SJCRH30 (cell line): Measurements from ENCODE around the gene APOC3. TPM values are rescaled to one million over a fixed set of nuclear protein-coding genes. Genes with fewer than 3 reads are reported as not detected.
"Not testable (repeated sequence)": the region's sequence is repeated elsewhere in the genome, so short reads cannot be mapped to it uniquely, and the experiment has no call there.

Experiments used
- DNase-seq, 2 experiments: peaks; one replicate each; pipeline ENCODE4 v3.0.0-alpha.2; 2015 to 2020
- H3K27ac ChIP-seq: fragments of 250-450 bp; sonication (Bioruptor Pico); 2 replicates; pipeline ENCODE4 v1.5.1; 2020; ENCODE audit warnings: mild to moderate bottlenecking, moderate library complexity
- H3K27me3 ChIP-seq: fragments of 250-450 bp; sonication (Bioruptor Pico); 2 replicates; pipeline ENCODE4 v1.5.1; 2020; ENCODE audit warnings: mild to moderate bottlenecking, moderate library complexity
- H3K36me3 ChIP-seq: fragments of 250-450 bp; sonication (Bioruptor Pico); 2 replicates; pipeline ENCODE4 v1.5.1; 2020; ENCODE audit warnings: mild to moderate bottlenecking, moderate library complexity
- H3K4me1 ChIP-seq: fragments of 250-450 bp; sonication (Bioruptor Pico); 2 replicates; pipeline ENCODE4 v1.5.1; 2020; ENCODE audit warnings: mild to moderate bottlenecking, moderate library complexity
- H3K4me3 ChIP-seq: fragments of 250-450 bp; sonication (Bioruptor Pico); 2 replicates; pipeline ENCODE4 v1.5.1; 2020; ENCODE audit warnings: mild to moderate bottlenecking, moderate library complexity
- H3K9me3 ChIP-seq: fragments of 250-450 bp; sonication (Bioruptor Pico); replicated peaks from 2 replicates; pipeline ENCODE4 v1.5.1; 2020; ENCODE audit warnings: mild to moderate bottlenecking, moderate library complexity
- total RNA-seq: library from RNA; depleted of rRNA; stranded (reverse); fragments of >200 nt; shearing (Covaris generic); gene quantifications from 2 replicates; pipeline ENCODE4 v1.2.3, GENCODE V29; 2014

The APOC3 gene
- total RNA-seq, 1 experiment from 2014 or later: not detected

- no peaks in the 10 kb centered on the region for H3K36me3 ChIP-seq
- no peaks in the 10 kb centered on the region for H3K27me3 ChIP-seq
- no peaks in the 10 kb centered on the region for H3K4me1 ChIP-seq
- H3K4me3 ChIP-seq: no peak overlapping the region
- no peaks in the 10 kb centered on the region for H3K9me3 ChIP-seq
- DNase-seq: no peak
- H3K27ac ChIP-seq: no peak overlapping the region
Observed at GRCh38 chr11:116831790-116832349, 2.2 kb downstream of the APOC3 start.

- H3K27me3 ChIP-seq: no peaks in the 10 kb centered on the region
- no peaks in the 10 kb centered on the region for H3K36me3 ChIP-seq
- DNase-seq: no peak
- no peak overlapping the region for H3K27ac ChIP-seq
- no peak overlapping the region for H3K4me3 ChIP-seq
- no peaks in the 10 kb centered on the region for H3K9me3 ChIP-seq
- H3K4me1 ChIP-seq: no peaks in the 10 kb centered on the region
Observed at GRCh38 chr11:116832350-116833290, 2.9 kb downstream of the APOC3 start.

- DNase-seq: no peak
- Histone ChIP-seq H3K4me1 (no peaks in the 10 kb centered on the region), H3K36me3 (no peaks in the 10 kb centered on the region), H3K9me3 (no peaks in the 10 kb centered on the region), H3K27me3 (no peaks in the 10 kb centered on the region), H3K27ac (no peak overlapping the region), H3K4me3 (no peak overlapping the region)
Observed at GRCh38 chr11:116833491-116833815, 3.7 kb downstream of the APOC3 start.

- no peaks in the 10 kb centered on the region for H3K27me3 ChIP-seq
- H3K9me3 ChIP-seq: no peaks in the 10 kb centered on the region
- H3K36me3 ChIP-seq: no peaks in the 10 kb centered on the region
Observed at GRCh38 chr11:116833816-116834534, 4.3 kb downstream of the APOC3 start.

GRCh38 chr11:116834535-116835041 is 4.9 kb downstream of the APOC3 start:
- not testable (repeated sequence) for H3K27ac ChIP-seq

More at GRCh38 chr11:116833816-116834534, 4.3 kb downstream of the APOC3 start:
- H3K4me1 ChIP-seq: no peaks in the 10 kb centered on the region
- DNase-seq: no peak
- H3K4me3 ChIP-seq: no peak overlapping the region
- no peak overlapping the region for H3K27ac ChIP-seq

GRCh38 chr11:116835042-116835772 is 5.5 kb downstream of the APOC3 start:
- H3K36me3 ChIP-seq: no peaks in the 10 kb centered on the region
- no peak overlapping the region for H3K27ac ChIP-seq
- no peaks in the 10 kb centered on the region for H3K4me1 ChIP-seq
- no peaks in the 10 kb centered on the region for H3K27me3 ChIP-seq
- no peak for DNase-seq
- H3K9me3 ChIP-seq: no peaks in the 10 kb centered on the region
- H3K4me3 ChIP-seq: no peak overlapping the region

More at GRCh38 chr11:116834535-116835041, 4.9 kb downstream of the APOC3 start:
- H3K9me3 ChIP-seq, H3K27me3 ChIP-seq, DNase-seq, H3K36me3 ChIP-seq, H3K4me1 ChIP-seq, H3K4me3 ChIP-seq: not testable (repeated sequence)

- Histone ChIP-seq H3K4me1 (no peaks in the 10 kb centered on the region), H3K27me3 (no peaks in the 10 kb centered on the region), H3K9me3 (no peaks in the 10 kb centered on the region), H3K36me3 (no peaks in the 10 kb centered on the region), H3K4me3 (no peak overlapping the region), H3K27ac (no peak overlapping the region)
- DNase-seq: no peak
Observed at GRCh38 chr11:116835791-116836631, 6.3 kb downstream of the APOC3 start.

- Histone ChIP-seq H3K9me3 (no peaks in the 10 kb centered on the region), H3K4me1 (no peaks in the 10 kb centered on the region), H3K27ac (no peak overlapping the region), H3K27me3 (no peaks in the 10 kb centered on the region), H3K4me3 (no peak overlapping the region), H3K36me3 (no peaks in the 10 kb centered on the region)
- no peak for DNase-seq
Observed at GRCh38 chr11:116836632-116836991, 6.9 kb downstream of the APOC3 start.

- no peak for DNase-seq
Observed at GRCh38 chr11:116837231-116838091, 7.8 kb downstream of the APOC3 start, which contains the start of gene APOA1. TSS of gene APOA1 (minus strand) at chr11:116837622. CDS start at chr11:116837387, 235 bp downstream.

GRCh38 chr11:116838321-116839084 is 8.8 kb downstream of the APOC3 start:
- no peaks in the 10 kb centered on the region for H3K9me3 ChIP-seq
- no peak overlapping the region for H3K27ac ChIP-seq
- H3K27me3 ChIP-seq: no peaks in the 10 kb centered on the region
- H3K4me1 ChIP-seq: no peaks in the 10 kb centered on the region
- no peak for DNase-seq
- H3K4me3 ChIP-seq: no peak overlapping the region
- no peaks in the 10 kb centered on the region for H3K36me3 ChIP-seq

More at GRCh38 chr11:116837231-116838091, 7.8 kb downstream of the APOC3 start, which contains the start of gene APOA1:
- H3K27me3 ChIP-seq: no peaks in the 10 kb centered on the region
- H3K4me1 ChIP-seq: no peaks in the 10 kb centered on the region
- no peak within 1 kb of the TSS for H3K4me3 ChIP-seq
- no peaks in the 10 kb centered on the region for H3K36me3 ChIP-seq
- H3K27ac ChIP-seq: no peak within 1 kb of the TSS
- no peaks in the 10 kb centered on the region for H3K9me3 ChIP-seq

- Histone ChIP-seq H3K4me1 (no peaks in the 10 kb centered on the region), H3K9me3 (no peaks in the 10 kb centered on the region), H3K4me3 (no peak overlapping the region), H3K36me3 (no peaks in the 10 kb centered on the region), H3K27me3 (no peaks in the 10 kb centered on the region), H3K27ac (no peak overlapping the region)
- DNase-seq: no peak
Observed at GRCh38 chr11:116840224-116840745, 10.6 kb downstream of the APOC3 start.

GRCh38 chr11:116840746-116841296 is 11.1 kb downstream of the APOC3 start:
- no peak overlapping the region for H3K4me3 ChIP-seq
- H3K9me3 ChIP-seq: no peaks in the 10 kb centered on the region
- no peaks in the 10 kb centered on the region for H3K36me3 ChIP-seq
- H3K27ac ChIP-seq: no peak overlapping the region
- no peak for DNase-seq
- no peaks in the 10 kb centered on the region for H3K27me3 ChIP-seq
- no peaks in the 10 kb centered on the region for H3K4me1 ChIP-seq
